Suprapubic skin (tissue), 4 donors: ENCODE measurements around the gene MOCS1. TPM values are rescaled to one million over a fixed set of nuclear protein-coding genes. Genes with fewer than 3 reads are reported as not detected.

Source experiments
- DNase-seq, 2 donors: peaks; one replicate each; pipeline ENCODE4 v3.0.0-alpha.2; 2019; ENCODE audit warnings: low spot score in 2 of 2
- H3K27ac ChIP-seq: fragments of 200-600 bp; sonication (generic); one replicate; pipeline ENCODE4 v1.5.1; 2019
- H3K27me3 ChIP-seq: fragments of 200-600 bp; sonication (generic); one replicate; pipeline ENCODE4 v1.5.1; 2019
- H3K36me3 ChIP-seq: fragments of 200-600 bp; sonication (generic); one replicate; pipeline ENCODE4 v1.5.1; 2019
- H3K4me1 ChIP-seq: fragments of 200-600 bp; sonication (generic); one replicate; pipeline ENCODE4 v1.5.1; 2019
- H3K4me3 ChIP-seq: fragments of 200-600 bp; sonication (generic); one replicate; pipeline ENCODE4 v1.5.1; 2019; ENCODE audit warnings: mild to moderate bottlenecking
- H3K9me3 ChIP-seq: fragments of 200-600 bp; sonication (generic); one replicate; pipeline ENCODE4 v1.5.1; 2019
- EP300 ChIP-seq: sonication (generic); formaldehyde crosslinking; IDR thresholded peaks from one replicate; pipeline ENCODE4 v1.6.1; 2017; ENCODE audit warnings: antibody characterized with exemption
- POLR2A ChIP-seq, 2 donors: fragments of 450-650 bp; IDR thresholded peaks; one replicate each; pipeline ENCODE4 v1.6.1; 2017; ENCODE audit warnings: antibody characterized with exemption in 2 of 2, mild to moderate bottlenecking in 2 of 2, moderate library complexity in 2 of 2
- POLR2AphosphoS5 ChIP-seq, 3 donors: sonication (generic); formaldehyde crosslinking; IDR thresholded peaks; one replicate each; pipeline ENCODE4 v1.6.1; 2017; ENCODE audit warnings: antibody characterized with exemption in 3 of 3
- WGBS: methylation state at CpG from one replicate; pipeline ENCODE4 v1.1.5; 2018; 5-methylcytosine and 5-hydroxymethylcytosine counted together
- total RNA-seq, 4 donors: library from RNA; depleted of rRNA; stranded (reverse); fragments of >200 nt; gene quantifications; one replicate each; pipeline ENCODE4 v1.1.0, GENCODE V29; 2016
- TF ChIP-seq, protein P1 (sequence below), 2 donors: fragments of 200-600 bp in 1 of 2; fragments of 450-650 bp in 1 of 2; sonication (generic) in 1 of 2; IDR thresholded peaks; one replicate each; pipeline ENCODE4 v1.5.1; 2016 to 2019; ENCODE audit warnings: antibody characterized with exemption in 2 of 2, mild to moderate bottlenecking in 1 of 2, moderate library complexity in 1 of 2

MOCS1 gene
- total RNA-seq, 4 donors from 2014 or later: 4.2 to 13.8 (median 10.2) TPM

DNA sequence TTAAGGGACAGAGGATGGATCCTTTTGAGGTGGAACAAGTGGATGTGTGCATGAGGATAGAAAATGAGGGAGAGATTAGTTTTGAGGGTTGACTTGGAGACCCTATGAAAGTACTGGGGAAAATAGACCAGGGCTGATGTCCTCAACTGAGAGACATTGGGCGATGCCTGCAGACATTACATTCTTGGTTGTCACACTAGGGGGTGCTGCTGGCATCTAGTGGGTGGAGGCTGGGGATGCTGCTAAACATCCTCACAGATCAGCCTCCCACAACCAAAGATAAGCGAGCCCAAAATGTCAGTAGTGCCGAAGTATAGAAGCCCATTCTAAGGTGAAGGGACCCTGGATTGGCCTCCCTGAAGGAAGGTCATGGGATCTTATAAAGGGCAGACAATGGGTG, 63.3 kb downstream of the MOCS1 start:
- no peaks in the 10 kb centered on the region for H3K27me3 ChIP-seq
- no peaks in the 10 kb centered on the region for H3K9me3 ChIP-seq
- no peak overlapping the region for H3K4me3 ChIP-seq
- H3K36me3 ChIP-seq: peaks cover 49% of the 10 kb centered on the region
- H3K4me1 ChIP-seq: no peaks in the 10 kb centered on the region
- TF ChIP-seq POLR2AphosphoS5 (IDR thresholded peaks at IDR 0.05) (no peak), POLR2A (IDR thresholded peaks at IDR 0.05) (no peak), EP300 (no peak)
- TF ChIP-seq, protein P1, sequence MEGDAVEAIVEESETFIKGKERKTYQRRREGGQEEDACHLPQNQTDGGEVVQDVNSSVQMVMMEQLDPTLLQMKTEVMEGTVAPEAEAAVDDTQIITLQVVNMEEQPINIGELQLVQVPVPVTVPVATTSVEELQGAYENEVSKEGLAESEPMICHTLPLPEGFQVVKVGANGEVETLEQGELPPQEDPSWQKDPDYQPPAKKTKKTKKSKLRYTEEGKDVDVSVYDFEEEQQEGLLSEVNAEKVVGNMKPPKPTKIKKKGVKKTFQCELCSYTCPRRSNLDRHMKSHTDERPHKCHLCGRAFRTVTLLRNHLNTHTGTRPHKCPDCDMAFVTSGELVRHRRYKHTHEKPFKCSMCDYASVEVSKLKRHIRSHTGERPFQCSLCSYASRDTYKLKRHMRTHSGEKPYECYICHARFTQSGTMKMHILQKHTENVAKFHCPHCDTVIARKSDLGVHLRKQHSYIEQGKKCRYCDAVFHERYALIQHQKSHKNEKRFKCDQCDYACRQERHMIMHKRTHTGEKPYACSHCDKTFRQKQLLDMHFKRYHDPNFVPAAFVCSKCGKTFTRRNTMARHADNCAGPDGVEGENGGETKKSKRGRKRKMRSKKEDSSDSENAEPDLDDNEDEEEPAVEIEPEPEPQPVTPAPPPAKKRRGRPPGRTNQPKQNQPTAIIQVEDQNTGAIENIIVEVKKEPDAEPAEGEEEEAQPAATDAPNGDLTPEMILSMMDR (IDR thresholded peaks at IDR 0.05): no peak
- WGBS: 97% methylated on average over 3 of the region's 3 CpGs
- DNase-seq: no peak
- no peak overlapping the region for H3K27ac ChIP-seq

DNA sequence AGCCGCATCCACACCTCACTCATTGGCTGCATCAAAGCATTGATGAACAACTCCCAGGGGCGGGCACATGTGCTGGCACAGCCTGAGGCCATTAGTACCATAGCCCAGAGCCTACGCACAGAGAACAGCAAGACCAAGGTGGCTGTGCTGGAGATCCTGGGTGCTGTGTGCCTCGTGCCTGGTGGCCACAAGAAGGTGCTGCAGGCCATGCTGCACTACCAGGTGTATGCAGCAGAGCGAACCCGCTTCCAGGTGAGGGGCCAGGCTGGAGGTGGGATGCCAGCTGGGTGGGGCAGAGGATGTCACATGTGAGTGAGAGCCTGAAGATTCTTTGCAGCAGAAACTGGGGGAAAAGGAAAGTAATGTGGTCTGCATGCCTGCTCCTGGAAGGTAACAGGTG, 66.7 kb downstream of the MOCS1 start:
- TF ChIP-seq POLR2A (IDR thresholded peaks at IDR 0.05) (no peak), POLR2AphosphoS5 (IDR thresholded peaks at IDR 0.05) (no peak), EP300 (no peak)
- TF ChIP-seq, protein P1 (IDR thresholded peaks at IDR 0.05): no peak
- no peak overlapping the region for H3K4me3 ChIP-seq
- no peaks in the 10 kb centered on the region for H3K27me3 ChIP-seq
- H3K27ac ChIP-seq: no peak overlapping the region
- H3K4me1 ChIP-seq: no peaks in the 10 kb centered on the region
- no peak for DNase-seq
- H3K36me3 ChIP-seq: peaks cover 27% of the 10 kb centered on the region
- 86% methylated on average over 6 of the region's 6 CpGs for WGBS
- no peaks in the 10 kb centered on the region for H3K9me3 ChIP-seq

DNA sequence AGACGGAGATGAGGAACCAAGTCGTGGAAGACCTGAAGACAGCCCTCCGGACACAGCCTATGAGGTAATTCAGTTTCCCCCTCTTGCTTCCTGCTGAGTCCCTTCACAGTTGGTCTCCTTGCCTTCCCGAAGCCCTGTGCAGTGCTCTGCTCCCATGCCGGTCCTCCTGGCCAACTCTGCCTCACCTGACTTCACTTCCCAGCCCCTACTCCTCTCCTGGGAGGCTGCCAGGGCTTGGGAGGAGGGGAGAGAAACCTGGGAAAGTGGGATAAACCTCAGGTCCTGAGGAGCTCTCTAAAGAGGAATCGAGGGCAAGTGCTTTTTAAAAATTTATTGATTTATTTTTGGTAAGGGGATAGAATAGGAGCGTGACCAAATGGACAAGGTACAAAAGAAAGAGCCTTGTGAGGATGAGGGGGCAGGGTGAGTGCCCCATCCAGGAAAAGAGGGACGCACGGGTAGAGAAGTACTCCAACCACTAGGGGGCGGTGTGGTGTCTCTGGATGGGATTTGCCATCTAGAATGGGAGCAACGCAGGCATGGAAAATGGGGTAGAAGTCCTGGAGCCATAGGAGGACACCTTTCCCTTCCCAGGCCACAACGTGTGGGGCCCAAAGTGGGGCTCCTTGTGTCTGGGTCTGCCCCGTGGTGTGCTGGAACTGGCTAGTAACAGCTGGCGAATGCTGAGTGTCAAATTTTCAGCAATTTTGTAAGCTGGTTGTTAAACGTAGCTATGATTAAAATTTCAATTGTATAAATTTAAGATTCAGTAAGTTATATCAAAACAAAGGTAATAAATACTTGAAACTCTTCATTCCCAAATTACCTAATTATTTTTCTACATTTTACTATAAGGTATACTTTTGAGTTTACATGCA, 69.0 kb downstream of the MOCS1 start:
- Histone ChIP-seq H3K9me3 (no peaks in the 10 kb centered on the region), H3K36me3 (peaks cover 22% of the 10 kb centered on the region), H3K4me1 (no peaks in the 10 kb centered on the region), H3K4me3 (no peak overlapping the region), H3K27me3 (no peaks in the 10 kb centered on the region), H3K27ac (no peak overlapping the region)
- DNase-seq: peak; percentile 84 to 88
- 60% methylated on average over 14 of the region's 15 CpGs for WGBS
- no peak for TF ChIP-seq POLR2AphosphoS5 (IDR thresholded peaks at IDR 0.05)
- TF ChIP-seq, protein P1 (IDR thresholded peaks at IDR 0.05): peak in 1 of 2 donors; percentile 67

DNA sequence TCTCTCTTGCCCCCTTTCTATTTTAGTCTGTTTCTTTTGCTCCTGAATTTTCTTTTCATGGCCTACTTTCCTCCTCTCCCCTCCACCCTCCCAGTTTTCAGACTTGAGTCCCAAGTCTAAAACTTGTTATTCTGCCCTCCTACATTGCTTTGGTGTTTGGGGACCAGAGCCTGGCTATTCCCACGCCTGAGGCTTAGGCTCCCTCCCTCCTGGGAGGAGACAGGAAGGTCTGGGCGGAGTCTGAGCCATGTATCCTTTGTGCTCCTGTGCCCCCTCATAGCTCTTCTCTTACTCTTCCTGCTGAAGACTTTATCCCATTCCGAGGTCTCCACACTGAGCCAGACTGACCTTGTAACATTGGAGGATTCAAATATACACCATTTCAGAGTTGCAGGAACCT, 72.6 kb downstream of the MOCS1 start:
- Histone ChIP-seq H3K4me3 (no peak overlapping the region), H3K4me1 (no peaks in the 10 kb centered on the region), H3K9me3 (no peaks in the 10 kb centered on the region), H3K27me3 (no peaks in the 10 kb centered on the region), H3K36me3 (peaks cover 17% of the 10 kb centered on the region), H3K27ac (no peak overlapping the region)
- TF ChIP-seq EP300 (no peak), POLR2A (IDR thresholded peaks at IDR 0.05) (no peak), POLR2AphosphoS5 (IDR thresholded peaks at IDR 0.05) (no peak)
- TF ChIP-seq, protein P1 (IDR thresholded peaks at IDR 0.05): no peak
- 76% methylated on average over 3 of the region's 3 CpGs for WGBS
- no peak for DNase-seq

DNA sequence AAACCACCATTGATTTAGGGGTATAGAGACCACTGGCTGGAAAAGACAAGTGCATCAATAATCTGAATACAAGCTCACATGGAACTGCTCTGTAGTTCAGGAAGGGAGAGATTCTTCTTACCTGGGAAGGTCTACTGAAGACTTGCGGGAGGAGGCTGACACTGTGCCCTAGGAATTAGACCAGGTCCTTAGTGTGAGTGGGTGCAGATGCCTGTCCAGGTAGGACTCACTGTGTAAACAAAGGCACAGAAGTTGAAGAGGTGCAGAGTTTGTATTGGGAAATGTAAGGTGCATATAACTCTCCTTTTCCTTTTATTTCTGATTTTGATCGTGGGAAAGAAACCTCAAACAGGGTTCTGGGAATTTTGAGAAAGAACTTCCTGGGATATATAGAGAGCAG, 75.2 kb downstream of the MOCS1 start:
- H3K4me3 ChIP-seq: no peak overlapping the region
- no peaks in the 10 kb centered on the region for H3K9me3 ChIP-seq
- no peak for DNase-seq
- 85% methylated on average over 2 of the region's 2 CpGs for WGBS
- no peak overlapping the region for H3K27ac ChIP-seq
- no peaks in the 10 kb centered on the region for H3K27me3 ChIP-seq
- TF ChIP-seq, protein P1 (IDR thresholded peaks at IDR 0.05): no peak
- TF ChIP-seq POLR2AphosphoS5 (IDR thresholded peaks at IDR 0.05): no peak
- no peak for TF ChIP-seq EP300
- no peak for TF ChIP-seq POLR2A (IDR thresholded peaks at IDR 0.05)
- peaks cover 15% of the 10 kb centered on the region for H3K36me3 ChIP-seq
- no peaks in the 10 kb centered on the region for H3K4me1 ChIP-seq
